ENCODE data around the gene LTB.

LTB gene

GRCh38 chr6:31541059-31541657 lies 41.1 kb downstream of the LTB start:
- no peak for TF ChIP-seq CTCF (conservative IDR thresholded peaks at IDR 0.05; ENCODE audit: low read depth)
- POLR2A ChIA-PET (ENCODE audit: low non-redundant PET): interaction anchor here (0.5 to 0.8 kb wide), 2 partner anchors 138 to 699 kb away, joined by 3 to 4 read pairs; partner anchors contain the start of gene MICA
- DNase-seq (ENCODE audit: low spot score): peak; percentile 42
- CTCF ChIA-PET: interaction anchor here (0.6 to 1.7 kb wide), 6 partner anchors 39 to 347 kb away, joined by 3 to 5 read pairs (median 4); no protein-coding TSS in a partner anchor
- peak overlapping the region; percentile 93 for H3K27ac ChIP-seq

GRCh38 chr6:31540640-31541039 lies 41.6 kb downstream of the LTB start:
- POLR2A ChIA-PET (ENCODE audit: low non-redundant PET): no interaction called here
- peak overlapping the region; percentile 93 for H3K27ac ChIP-seq
- CTCF ChIA-PET: interaction anchor here (1.7 kb wide), 1 partner anchor 40 kb away, joined by 5 read pairs; no protein-coding TSS in a partner anchor
- no peak for DNase-seq (ENCODE audit: low spot score)
- no peak for TF ChIP-seq CTCF (conservative IDR thresholded peaks at IDR 0.05; ENCODE audit: low read depth)

GRCh38 chr6:31538805-31539400 lies 43.3 kb downstream of the LTB start:
- no peak overlapping the region for H3K27ac ChIP-seq
- ChIA-PET CTCF (interaction anchor here (1.0 kb wide), 1 partner anchor 59 kb away, joined by 4 read pairs; no protein-coding TSS in a partner anchor), POLR2A (ENCODE audit: low non-redundant PET) (interaction anchor here (0.6 kb wide), 1 partner anchor 61 kb away, joined by 3 read pairs; no protein-coding TSS in a partner anchor)
- TF ChIP-seq CTCF (conservative IDR thresholded peaks at IDR 0.05; ENCODE audit: low read depth): no peak
- DNase-seq (ENCODE audit: low spot score): no peak

GRCh38 chr6:31535538-31536324 lies 46.5 kb downstream of the LTB start:
- no peak for DNase-seq (ENCODE audit: low spot score)
- ChIA-PET CTCF (interaction anchor here (0.6 kb wide), 1 partner anchor 11 kb away, joined by 4 read pairs; the partner anchor contains the start of gene ATP6V1G2), POLR2A (ENCODE audit: low non-redundant PET) (no interaction called here)
- no peak overlapping the region for H3K27ac ChIP-seq
- TF ChIP-seq CTCF (conservative IDR thresholded peaks at IDR 0.05; ENCODE audit: low read depth): no peak

GRCh38 chr6:31534521-31535040 lies 47.6 kb downstream of the LTB start:
- ChIA-PET POLR2A (ENCODE audit: low non-redundant PET) (no interaction called here), CTCF (no interaction called here)
- no peak for TF ChIP-seq CTCF (conservative IDR thresholded peaks at IDR 0.05; ENCODE audit: low read depth)
- no peak for DNase-seq (ENCODE audit: low spot score)
- H3K27ac ChIP-seq: peak overlapping the region; percentile 32; the same call in 1 of the 2 replicates

- peak overlapping the region; percentile 32 for H3K27ac ChIP-seq
- no peak for DNase-seq (ENCODE audit: low spot score)
- POLR2A ChIA-PET (ENCODE audit: low non-redundant PET): no interaction called here
- CTCF ChIA-PET: no interaction called here
- TF ChIP-seq CTCF (conservative IDR thresholded peaks at IDR 0.05; ENCODE audit: low read depth): no peak
Measured at GRCh38 chr6:31534011-31534410, 48.2 kb downstream of the LTB start.

Data from RWPE1 (cell line).